Aorta (tissue), 5 donors: ENCODE measurements around the gene CNRIP1. TPM values are rescaled to one million over a fixed set of nuclear protein-coding genes. Genes with fewer than 3 reads are reported as not detected.
A peak's percentile ranks its signal among the peaks of the same experiment; 100 is the strongest.

Experiments
- ATAC-seq: fragments of 200-7000 bp; cut with Tn5 transposase; one replicate; pipeline ENCODE4 v1.9.1; 2022; ENCODE audit warnings: moderate library complexity; ENCODE audit not compliant: low FRiP score
- DNase-seq, 2 donors: peaks; one replicate each; pipeline ENCODE4 v3.0.0-alpha.2; 2020
- H3K27ac ChIP-seq, 2 donors: one replicate each; pipeline ENCODE4 v1.5.1; 2013; ENCODE audit warnings: low read length in 2 of 2, mild to moderate bottlenecking in 2 of 2, moderate library complexity in 2 of 2, control low read depth in 1 of 2, inconsistent platforms in 1 of 2, low read depth in 1 of 2
- H3K27me3 ChIP-seq, 2 donors: one replicate each; pipeline ENCODE4 v1.6.1; 2013; ENCODE audit warnings: control low read depth in 1 of 2, low read length in 1 of 2, mild to moderate bottlenecking in 1 of 2, moderate library complexity in 1 of 2; ENCODE audit not compliant: insufficient read depth in 2 of 2, control insufficient read depth in 1 of 2
- H3K36me3 ChIP-seq, 2 donors: one replicate each; pipeline ENCODE4 v1.6.1; 2013; ENCODE audit warnings: control low read depth in 1 of 2, low read length in 1 of 2, mild to moderate bottlenecking in 1 of 2; ENCODE audit not compliant: insufficient read depth in 2 of 2, control insufficient read depth in 1 of 2
- H3K4me1 ChIP-seq, 2 donors: one replicate each; pipeline ENCODE4 v1.6.1; 2013; ENCODE audit warnings: low read length in 2 of 2, control low read depth in 1 of 2, mild to moderate bottlenecking in 1 of 2, moderate library complexity in 1 of 2; ENCODE audit not compliant: insufficient read depth in 2 of 2, control insufficient read depth in 1 of 2
- H3K4me3 ChIP-seq, 2 donors: one replicate each; pipeline ENCODE4 v1.5.1; 2013; ENCODE audit warnings: low read length in 2 of 2, control low read depth in 1 of 2, mild to moderate bottlenecking in 1 of 2
- H3K9me3 ChIP-seq: one replicate; pipeline ENCODE4 v1.6.1; 2013; ENCODE audit warnings: mild to moderate bottlenecking, low read length; ENCODE audit not compliant: control insufficient read depth
- WGBS, 2 donors: extraction: QIAGEN DNeasy Blood & Tissue Kit; methylation state at CpG; one replicate each; pipeline ENCODE4 v1.1.7; 2013; 5-methylcytosine and 5-hydroxymethylcytosine counted together
- intact Hi-C, 2 donors: fragments of 100-400 bp; cut with DNase I; formaldehyde crosslinking; loops; one replicate each; pipeline versions ENCODE4 v1.14.2 to v1.15.0; 2022
- polyA plus RNA-seq, 2 donors: library from polyadenylated mRNA; stranded (reverse); fragments of 200-250 nt; gene quantifications; one replicate each; pipeline ENCODE4 v1.2.3, GENCODE V29; 2013
- total RNA-seq, 2 donors: library from RNA; stranded (reverse); fragmentation: NEBNext Ultra II Directional; extraction: Animal tissue kit (Norgen Biotek cat#: 25700); gene quantifications; one replicate each; pipeline ENCODE4 v1.2.1, GENCODE V29; 2021
- donor health status: healthy with polysubstance abuse.
- donor health status: Bipolar disorder and iron deficiency.
- donor health status: DM: no; HTN: no; CAD: no.
- donor health status: DM: no; HTN: no; CAD: no.
- donor health status: DM: yes; HTN: yes; CAD: no.

The CNRIP1 gene
- total and polyA plus RNA-seq, 4 donors, result 24.8 to 40.7 (median 29.9) TPM

GRCh38 chr2:68278169-68278568 is 41.6 kb downstream of the CNRIP1 start:
- no peaks in the 10 kb centered on the region for H3K9me3 ChIP-seq
- WGBS, 2 donors, result 96% methylated on average over 1 of the region's 1 CpG
- intact Hi-C loops, result no loop called here

GRCh38 chr2:68274022-68274421 is 45.7 kb downstream of the CNRIP1 start:
- H3K9me3 ChIP-seq, result no peaks in the 10 kb centered on the region
- H3K4me1 ChIP-seq, result no peaks in the 10 kb centered on the region
- WGBS, 2 donors, result 61 to 64% methylated on average over 3 of the region's 3 CpGs
- DNase-seq (no peak), ATAC-seq (no peak)
- intact Hi-C loops, result no loop called here
- H3K36me3 ChIP-seq, result no peaks in the 10 kb centered on the region
- H3K27me3 ChIP-seq, result no peaks in the 10 kb centered on the region
- no peak overlapping the region for H3K27ac ChIP-seq
- H3K4me3 ChIP-seq, result no peak overlapping the region

More at GRCh38 chr2:68278169-68278568, 41.6 kb downstream of the CNRIP1 start:
- H3K4me1 ChIP-seq, result no peaks in the 10 kb centered on the region
- H3K27ac ChIP-seq, result no peak overlapping the region
- DNase-seq (no peak), ATAC-seq (no peak)
- no peaks in the 10 kb centered on the region for H3K27me3 ChIP-seq
- H3K4me3 ChIP-seq, result no peak overlapping the region
- H3K36me3 ChIP-seq, result no peaks in the 10 kb centered on the region

GRCh38 chr2:68272246-68272994 is 47.3 kb downstream of the CNRIP1 start:
- intact Hi-C loops, result no loop called here
- H3K4me1 ChIP-seq, result no peaks in the 10 kb centered on the region
- H3K27ac ChIP-seq, result no peak overlapping the region
- ATAC-seq (no peak), DNase-seq (no peak)
- no peaks in the 10 kb centered on the region for H3K36me3 ChIP-seq
- no peaks in the 10 kb centered on the region for H3K9me3 ChIP-seq
- 59 to 61% methylated on average over 2 of the region's 2 CpGs for WGBS, 2 donors
- H3K4me3 ChIP-seq, result no peak overlapping the region
- H3K27me3 ChIP-seq, result no peaks in the 10 kb centered on the region

- Histone ChIP-seq H3K9me3 (no peaks in the 10 kb centered on the region), H3K27ac (no peak overlapping the region), H3K4me3 (no peak overlapping the region), H3K4me1 (no peaks in the 10 kb centered on the region), H3K36me3 (no peaks in the 10 kb centered on the region), H3K27me3 (no peaks in the 10 kb centered on the region)
- ATAC-seq (no peak), DNase-seq (no peak)
- intact Hi-C loops, result no loop called here
- WGBS, 2 donors, result 96 to 97% methylated on average over 1 of the region's 1 CpG
Measured at GRCh38 chr2:68266655-68267054, 53.1 kb downstream of the CNRIP1 start.

- ATAC-seq (no peak), DNase-seq (no peak)
- no peak overlapping the region for H3K27ac ChIP-seq
- 94% methylated on average over 2 of the region's 2 CpGs for WGBS, 2 donors
- intact Hi-C loops, result no loop called here
- no peaks in the 10 kb centered on the region for H3K9me3 ChIP-seq
- no peaks in the 10 kb centered on the region for H3K36me3 ChIP-seq
- no peaks in the 10 kb centered on the region for H3K27me3 ChIP-seq
- H3K4me3 ChIP-seq, result no peak overlapping the region
- H3K4me1 ChIP-seq, result no peaks in the 10 kb centered on the region
Measured at GRCh38 chr2:68263632-68264031, 56.1 kb downstream of the CNRIP1 start.

- no peak for ATAC-seq
- intact Hi-C loops, result loop anchor here in 1 of 2 donors (10.0 kb wide), 1 partner anchor 566 kb away; no protein-coding TSS in a partner anchor
- H3K4me3 ChIP-seq, result no peak overlapping the region
- H3K4me1 ChIP-seq, result no peaks in the 10 kb centered on the region
- no peak overlapping the region for H3K27ac ChIP-seq
- H3K36me3 ChIP-seq, result no peaks in the 10 kb centered on the region
- no peaks in the 10 kb centered on the region for H3K9me3 ChIP-seq
- H3K27me3 ChIP-seq, result no peaks in the 10 kb centered on the region
- 87 to 96% methylated on average over 2 of the region's 2 CpGs for WGBS, 2 donors
- DNase-seq, result no peak
Measured at GRCh38 chr2:68258851-68259250, 60.9 kb downstream of the CNRIP1 start.

GRCh38 chr2:68256093-68256450 is 63.7 kb downstream of the CNRIP1 start:
- WGBS, 2 donors, result 86 to 93% methylated on average over 1 of the region's 1 CpG
- no peak overlapping the region for H3K27ac ChIP-seq

GRCh38 chr2:68253219-68254068 is 66.3 kb downstream of the CNRIP1 start:
- Histone ChIP-seq H3K9me3 (no peaks in the 10 kb centered on the region), H3K4me3 (peak overlapping the region; percentile 89 to 98), H3K27me3 (peaks cover 0 to 2% of the 10 kb centered on the region in 2 donors), H3K4me1 (no peaks in the 10 kb centered on the region), H3K36me3 (no peaks in the 10 kb centered on the region), H3K27ac (peak overlapping the region; percentile 36 to 92)
- DNase-seq, result no peak
- intact Hi-C loops, result loop anchor here (1.0 to 10.0 kb wide), 3 partner anchors 56 to 571 kb away; partner anchors contain the start of gene PNO1 (in 1 of the 2)
- 1% methylated on average over 15 of the region's 15 CpGs for whole genome bisulfite sequencing, 2 donors
- peak; percentile 33 for ATAC-seq

More at GRCh38 chr2:68256093-68256450, 63.7 kb downstream of the CNRIP1 start:
- Histone ChIP-seq H3K4me3 (no peak overlapping the region), H3K36me3 (no peaks in the 10 kb centered on the region), H3K27me3 (peaks cover 0 to 2% of the 10 kb centered on the region in 2 donors), H3K9me3 (no peaks in the 10 kb centered on the region), H3K4me1 (no peaks in the 10 kb centered on the region)
- intact Hi-C loops, result loop anchor here in 1 of 2 donors (10.0 kb wide), 1 partner anchor 569 kb away; no protein-coding TSS in a partner anchor
- ATAC-seq, result no peak
- no peak for DNase-seq
